Measurements from ENCODE around the gene GPC3.

DNA sequence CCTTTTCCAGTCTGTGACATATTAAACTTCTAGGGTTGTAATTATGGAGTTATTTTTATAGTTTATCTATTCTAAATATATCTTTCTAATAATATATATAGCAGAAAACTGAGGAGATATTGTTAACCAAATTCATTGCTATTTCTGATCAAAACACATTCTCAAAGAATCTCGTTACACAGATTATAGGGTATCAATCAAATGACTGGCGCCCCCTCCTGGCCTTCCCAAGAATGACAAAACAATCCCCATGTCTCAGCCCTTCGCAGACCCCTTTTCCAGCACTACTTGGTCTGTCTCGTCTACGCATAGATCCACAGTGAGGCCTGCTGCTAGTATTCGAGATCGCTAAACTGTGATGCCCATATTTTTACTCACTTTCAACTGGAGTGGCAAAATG, 209.3 kb downstream of the GPC3 start:
- TF ChIP-seq, protein P1, sequence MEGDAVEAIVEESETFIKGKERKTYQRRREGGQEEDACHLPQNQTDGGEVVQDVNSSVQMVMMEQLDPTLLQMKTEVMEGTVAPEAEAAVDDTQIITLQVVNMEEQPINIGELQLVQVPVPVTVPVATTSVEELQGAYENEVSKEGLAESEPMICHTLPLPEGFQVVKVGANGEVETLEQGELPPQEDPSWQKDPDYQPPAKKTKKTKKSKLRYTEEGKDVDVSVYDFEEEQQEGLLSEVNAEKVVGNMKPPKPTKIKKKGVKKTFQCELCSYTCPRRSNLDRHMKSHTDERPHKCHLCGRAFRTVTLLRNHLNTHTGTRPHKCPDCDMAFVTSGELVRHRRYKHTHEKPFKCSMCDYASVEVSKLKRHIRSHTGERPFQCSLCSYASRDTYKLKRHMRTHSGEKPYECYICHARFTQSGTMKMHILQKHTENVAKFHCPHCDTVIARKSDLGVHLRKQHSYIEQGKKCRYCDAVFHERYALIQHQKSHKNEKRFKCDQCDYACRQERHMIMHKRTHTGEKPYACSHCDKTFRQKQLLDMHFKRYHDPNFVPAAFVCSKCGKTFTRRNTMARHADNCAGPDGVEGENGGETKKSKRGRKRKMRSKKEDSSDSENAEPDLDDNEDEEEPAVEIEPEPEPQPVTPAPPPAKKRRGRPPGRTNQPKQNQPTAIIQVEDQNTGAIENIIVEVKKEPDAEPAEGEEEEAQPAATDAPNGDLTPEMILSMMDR (IDR thresholded peaks at IDR 0.05), result peak; percentile 52
- TF ChIP-seq ZFX (IDR thresholded peaks at IDR 0.05; ENCODE audit: borderline replicate concordance), result no peak
